HEK293 (cell line): ENCODE results near the gene MXRA8.

ENCODE experiments used
- CTCF ChIA-PET: fragments of 350-600 bp; formaldehyde crosslinking; extraction: SDS; loops from one replicate; lab custom pipeline; 2021; ENCODE audit warnings: antibody characterized with exemption; lab: Yijun Ruan, JAX
- POLR2A ChIA-PET: fragments of 300-600 bp; formaldehyde crosslinking; extraction: SDS; loops from one replicate; lab custom pipeline; 2020; ENCODE audit warnings: antibody characterized with exemption, inconsistent platforms; lab: Yijun Ruan, JAX
- H3K27ac ChIP-seq: fragments of 200-500 bp; sonication (Bioruptor generic); 2 replicates; pipeline ENCODE4 v1.5.1; 2014; ENCODE audit warnings: low read depth, low read length, control low read depth, inconsistent platforms; ENCODE audit errors: extremely low read depth
- H3K36me3 ChIP-seq, 2 experiments: fragments of 200-500 bp in 1 of 2; sonication (Bioruptor generic) in 1 of 2; 1 replicate in 1 of 2; 2 replicates in 1 of 2; pipeline ENCODE4 v1.5.1; 2014 to 2017; ENCODE audit warnings: inconsistent platforms in 2 of 2, low read length in 2 of 2; ENCODE audit not compliant: control insufficient read depth in 2 of 2, insufficient read depth in 1 of 2
- H3K4me1 ChIP-seq: fragments of 200-500 bp; sonication (Bioruptor generic); 2 replicates; pipeline ENCODE4 v1.5.1; 2014; ENCODE audit warnings: mild to moderate bottlenecking, low read length, inconsistent platforms; ENCODE audit not compliant: control insufficient read depth, insufficient read depth
- H3K4me3 ChIP-seq: 2 replicates; pipeline ENCODE4 v1.5.1; 2011; ENCODE audit warnings: low read depth, mild to moderate bottlenecking, control low read depth, low read length, moderate library complexity
- H3K9me3 ChIP-seq: fragments of 200-500 bp; sonication (Bioruptor generic); 2 replicates; pipeline ENCODE4 v1.5.1; 2014; ENCODE audit warnings: low read depth, low read length, inconsistent platforms; ENCODE audit not compliant: control insufficient read depth, insufficient read depth
- PBX3 ChIP-seq: sonication (generic); formaldehyde crosslinking; IDR thresholded peaks from 2 replicates; pipeline ENCODE4 v1.8.1; 2022; ENCODE audit warnings: mild to moderate bottlenecking, moderate library complexity, missing genetic modification reagents
- PRDM1 ChIP-seq: fragments of 450-650 bp; formaldehyde crosslinking; IDR thresholded peaks from 2 replicates; pipeline ENCODE4; 2016; ENCODE audit warnings: missing biosample characterization, missing genetic modification characterization
- SETDB1 ChIP-seq: IDR thresholded peaks from one replicate; pipeline ENCODE4 v1.6.1; 2017; ENCODE audit warnings: mild to moderate bottlenecking, low read length, moderate library complexity, mixed read lengths; ENCODE audit not compliant: insufficient read length
- SP2 ChIP-seq: fragments of 450-650 bp; formaldehyde crosslinking; IDR thresholded peaks from 2 replicates; pipeline ENCODE4 v1.5.1; 2016; ENCODE audit warnings: missing biosample characterization, missing genetic modification characterization
- SP3 ChIP-seq: fragments of 450-650 bp; formaldehyde crosslinking; IDR thresholded peaks from 2 replicates; pipeline ENCODE4 v1.5.1; 2016; ENCODE audit warnings: missing biosample characterization, missing genetic modification characterization
- TSHZ1 ChIP-seq: fragments of 450-650 bp; formaldehyde crosslinking; IDR thresholded peaks from 2 replicates; pipeline ENCODE4 v1.5.1; 2016; ENCODE audit warnings: missing biosample characterization, missing genetic modification characterization, borderline replicate concordance
- ZBTB17 ChIP-seq: fragments of 450-650 bp; formaldehyde crosslinking; IDR thresholded peaks from 2 replicates; pipeline ENCODE4 v1.5.1; 2016; ENCODE audit warnings: missing biosample characterization, missing genetic modification characterization
- ZBTB26 ChIP-seq: fragments of 450-650 bp; formaldehyde crosslinking; optimal IDR thresholded peaks from 2 replicates; pipeline ENCODE3; 2016; ENCODE audit warnings: missing biosample characterization, mild to moderate bottlenecking, missing genetic modification characterization
- ZBTB8A ChIP-seq: fragments of 450-650 bp; formaldehyde crosslinking; IDR thresholded peaks from 2 replicates; pipeline ENCODE4 v1.5.1; 2016; ENCODE audit warnings: missing biosample characterization, missing genetic modification characterization
- ZEB2 ChIP-seq: fragments of 450-650 bp; formaldehyde crosslinking; IDR thresholded peaks from 2 replicates; pipeline ENCODE4 v1.5.1; 2016; ENCODE audit warnings: missing biosample characterization, missing genetic modification characterization
- ZNF239 ChIP-seq: fragments of 450-650 bp; formaldehyde crosslinking; IDR thresholded peaks from 2 replicates; pipeline ENCODE4 v1.5.1; 2016; ENCODE audit warnings: missing biosample characterization, missing genetic modification characterization
- ZNF24 ChIP-seq: fragments of 450-650 bp; formaldehyde crosslinking; IDR thresholded peaks from 2 replicates; pipeline ENCODE4 v1.5.1; 2016; ENCODE audit warnings: missing biosample characterization, missing genetic modification characterization
- ZNF302 ChIP-seq: fragments of 450-650 bp; formaldehyde crosslinking; IDR thresholded peaks from 2 replicates; pipeline ENCODE4 v1.5.1; 2016; ENCODE audit warnings: missing biosample characterization, missing genetic modification characterization, low read depth
- ZNF354C ChIP-seq: fragments of 450-650 bp; formaldehyde crosslinking; IDR thresholded peaks from 2 replicates; pipeline ENCODE4 v1.5.1; 2016; ENCODE audit warnings: missing biosample characterization, missing genetic modification characterization, low read depth, borderline replicate concordance
- ZNF530 ChIP-seq: fragments of 450-650 bp; formaldehyde crosslinking; IDR thresholded peaks from 2 replicates; pipeline ENCODE4 v1.5.1; 2016; ENCODE audit warnings: low read depth, missing biosample characterization, missing genetic modification characterization
- ZNF558 ChIP-seq: fragments of 450-650 bp; formaldehyde crosslinking; IDR thresholded peaks from 2 replicates; pipeline ENCODE4 v1.5.1; 2016; ENCODE audit warnings: missing biosample characterization, missing genetic modification characterization
- ZNF560 ChIP-seq: fragments of 450-650 bp; formaldehyde crosslinking; IDR thresholded peaks from 2 replicates; pipeline ENCODE4 v1.5.1; 2017; ENCODE audit warnings: missing biosample characterization, missing genetic modification characterization, borderline replicate concordance
- ZNF596 ChIP-seq: fragments of 450-650 bp; IDR thresholded peaks from 2 replicates; pipeline ENCODE4 v1.5.0; 2018; ENCODE audit warnings: missing biosample characterization, mild to moderate bottlenecking, missing genetic modification characterization, moderate library complexity
- ZNF624 ChIP-seq: fragments of 450-650 bp; formaldehyde crosslinking; IDR thresholded peaks from 2 replicates; pipeline ENCODE4 v1.5.1; 2017; ENCODE audit warnings: missing biosample characterization, missing genetic modification characterization
- ZNF701 ChIP-seq: fragments of 450-650 bp; formaldehyde crosslinking; IDR thresholded peaks from 2 replicates; pipeline ENCODE4 v1.5.1; 2016; ENCODE audit warnings: missing biosample characterization, missing genetic modification characterization
- ZNF704 ChIP-seq: fragments of 450-650 bp; formaldehyde crosslinking; IDR thresholded peaks from 2 replicates; pipeline ENCODE4 v1.5.1; 2016; ENCODE audit warnings: missing biosample characterization, missing genetic modification characterization
- ZNF777 ChIP-seq: fragments of 450-650 bp; formaldehyde crosslinking; IDR thresholded peaks from 2 replicates; pipeline ENCODE4 v1.5.1; 2017; ENCODE audit warnings: missing biosample characterization, missing genetic modification characterization, borderline replicate concordance
- ZNF792 ChIP-seq: fragments of 450-650 bp; formaldehyde crosslinking; IDR thresholded peaks from 2 replicates; pipeline ENCODE4 v1.5.1; 2016; ENCODE audit warnings: missing biosample characterization, missing genetic modification characterization

Gene MXRA8

GRCh38 chr1:1364266-1364665 lies 5.9 kb upstream of the MXRA8 start:
- H3K9me3 ChIP-seq, result no peaks in the 10 kb centered on the region
- no peak overlapping the region for H3K27ac ChIP-seq
- no peaks in the 10 kb centered on the region for H3K4me1 ChIP-seq
- ChIA-PET CTCF (interaction anchor here (0.6 kb wide), 1 partner anchor 629 kb away, joined by 3 read pairs; no protein-coding TSS in a partner anchor), POLR2A (no interaction called here)
- no peak overlapping the region for H3K4me3 ChIP-seq
- no peaks in the 10 kb centered on the region for H3K36me3 ChIP-seq
- no peak for TF ChIP-seq ZBTB26 (tag by site-specific recombination)
- TF ChIP-seq PRDM1 (tag by site-specific recombination), result no peak
- no peak for TF ChIP-seq ZBTB8A (tag by site-specific recombination)
- TF ChIP-seq ZNF624 (tag by site-specific recombination), result no peak
- TF ChIP-seq ZNF596 (tag by site-specific recombination), result no peak
- no peak for TF ChIP-seq ZNF704 (tag by site-specific recombination)
- TF ChIP-seq SP3 (tag by site-specific recombination), result no peak
- TF ChIP-seq ZNF777, result no peak
- TF ChIP-seq ZNF701, result no peak
- no peak for TF ChIP-seq ZNF239 (tag by site-specific recombination)
- TF ChIP-seq ZEB2 (tag by site-specific recombination), result no peak
- no peak for TF ChIP-seq ZNF354C (tag by site-specific recombination)
- no peak for TF ChIP-seq ZNF560
- TF ChIP-seq ZNF792 (tag by site-specific recombination), result no peak
- no peak for TF ChIP-seq TSHZ1
- no peak for TF ChIP-seq ZNF302 (tag by site-specific recombination)
- TF ChIP-seq PBX3, result no peak
- TF ChIP-seq ZNF24 (tag by site-specific recombination), result no peak
- no peak for TF ChIP-seq ZNF558 (tag by site-specific recombination)
- TF ChIP-seq ZNF530, result no peak

- Histone ChIP-seq H3K9me3 (no peaks in the 10 kb centered on the region), H3K36me3 (no peaks in the 10 kb centered on the region), H3K4me3 (no peak overlapping the region), H3K4me1 (no peaks in the 10 kb centered on the region), H3K27ac (0 out of 2 replicates have a peak overlapping the region, but pooled peaks have one; percentile 4)
- POLR2A ChIA-PET, result no interaction called here
- CTCF ChIA-PET, result interaction anchor here (0.9 kb wide), 1 partner anchor 12 kb away, joined by 3 read pairs; no protein-coding TSS in a partner anchor
- TF ChIP-seq SETDB1, result no peak
- TF ChIP-seq ZBTB17 (tag by site-specific recombination), result peak; percentile 92
- 0 out of 2 replicates have a peak, but pooled peaks have one; percentile 24 for TF ChIP-seq SP2
Measured at GRCh38 chr1:1361982-1362423, 3.6 kb upstream of the MXRA8 start.
